NCI-H187 treated with DMSO at 0.1 percent for 48 hours (cell line): ENCODE measurements around the gene DISP3.

ENCODE experiments used
- DNase-seq: peaks from one replicate; lab custom pipeline; 2025; lab: John Stamatoyannopoulos, UW

DISP3 gene

DNA sequence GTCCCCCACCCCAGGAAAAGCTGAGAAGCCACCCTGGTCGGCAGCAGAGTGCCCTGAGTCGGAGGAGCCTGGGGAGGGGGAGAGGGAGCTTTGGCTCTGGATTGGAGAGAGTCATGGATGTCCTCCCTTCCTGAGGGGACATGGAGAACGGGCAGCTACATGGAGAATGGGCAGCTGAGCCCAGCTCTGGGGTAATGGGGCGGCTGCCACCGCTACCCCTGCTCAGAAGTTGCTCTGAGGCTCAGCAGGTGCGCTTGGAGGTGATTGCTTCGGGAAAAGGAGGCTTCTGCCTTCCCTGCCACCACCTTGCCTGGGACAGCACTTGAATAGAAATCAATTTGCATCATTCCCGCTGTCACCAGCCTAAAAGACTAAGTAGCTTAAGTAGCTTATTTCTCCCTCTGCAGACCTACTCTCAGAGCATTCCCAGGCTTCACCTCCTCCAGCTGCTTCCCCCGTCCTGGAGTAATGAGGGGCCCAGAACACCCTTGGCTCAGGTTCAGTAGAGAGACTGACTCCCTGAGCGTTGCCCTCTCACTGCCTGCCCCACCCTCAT is 8.3 kb downstream of the DISP3 start:
- no peak for DNase-seq

DNA sequence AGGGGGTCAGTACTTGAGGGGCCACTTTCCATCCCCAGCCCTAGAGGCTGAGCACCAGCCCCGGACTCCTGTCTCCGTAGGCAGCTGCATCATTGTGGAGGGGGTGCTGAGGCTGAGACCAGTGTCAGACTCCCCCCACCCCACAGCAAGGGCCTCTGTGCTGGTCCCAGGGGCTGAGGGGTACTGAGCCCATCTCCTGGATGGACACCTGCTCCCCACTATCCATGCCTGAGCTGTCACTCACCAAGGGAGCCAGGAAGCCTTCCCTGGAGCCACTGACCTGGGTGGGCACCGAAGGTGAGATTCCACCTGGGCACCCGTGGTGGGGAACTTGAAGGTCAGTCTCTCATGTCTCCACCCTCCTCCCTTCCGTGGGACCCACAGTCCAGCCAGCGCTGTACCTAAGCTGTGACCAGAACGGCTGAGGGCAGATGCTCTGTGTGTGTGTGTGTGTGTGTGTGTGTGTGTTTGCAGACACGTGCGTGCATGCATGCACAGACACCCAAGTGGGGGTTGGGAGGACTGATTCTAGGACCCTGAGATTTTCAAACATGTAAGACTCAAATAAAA is 9.3 kb downstream of the DISP3 start:
- no peak for DNase-seq

- DNase-seq = no peak
These were observed 10.1 kb downstream of the DISP3 start for GRCh38 chr1:11488966-11489625.

DNA sequence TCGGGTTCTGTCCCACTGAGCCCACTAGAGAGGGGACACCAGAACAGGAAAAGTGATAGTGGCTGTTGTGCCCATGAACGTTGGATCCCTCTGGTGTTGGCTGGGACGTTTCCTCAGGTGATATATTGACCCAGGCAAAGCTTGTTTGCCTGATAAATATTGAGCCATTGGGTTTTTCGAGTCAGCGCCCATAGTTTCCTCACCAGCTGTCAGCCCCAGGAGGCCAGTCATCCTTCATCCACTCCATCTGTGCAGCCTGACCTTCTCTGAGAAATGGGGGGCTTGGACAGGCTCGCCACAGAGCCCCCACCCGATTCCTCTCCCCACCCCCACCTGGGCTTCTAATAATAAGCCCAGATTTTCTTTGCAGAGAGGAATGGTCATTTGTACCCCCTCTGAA is 13.3 kb downstream of the DISP3 start:
- no peak for DNase-seq

DNA sequence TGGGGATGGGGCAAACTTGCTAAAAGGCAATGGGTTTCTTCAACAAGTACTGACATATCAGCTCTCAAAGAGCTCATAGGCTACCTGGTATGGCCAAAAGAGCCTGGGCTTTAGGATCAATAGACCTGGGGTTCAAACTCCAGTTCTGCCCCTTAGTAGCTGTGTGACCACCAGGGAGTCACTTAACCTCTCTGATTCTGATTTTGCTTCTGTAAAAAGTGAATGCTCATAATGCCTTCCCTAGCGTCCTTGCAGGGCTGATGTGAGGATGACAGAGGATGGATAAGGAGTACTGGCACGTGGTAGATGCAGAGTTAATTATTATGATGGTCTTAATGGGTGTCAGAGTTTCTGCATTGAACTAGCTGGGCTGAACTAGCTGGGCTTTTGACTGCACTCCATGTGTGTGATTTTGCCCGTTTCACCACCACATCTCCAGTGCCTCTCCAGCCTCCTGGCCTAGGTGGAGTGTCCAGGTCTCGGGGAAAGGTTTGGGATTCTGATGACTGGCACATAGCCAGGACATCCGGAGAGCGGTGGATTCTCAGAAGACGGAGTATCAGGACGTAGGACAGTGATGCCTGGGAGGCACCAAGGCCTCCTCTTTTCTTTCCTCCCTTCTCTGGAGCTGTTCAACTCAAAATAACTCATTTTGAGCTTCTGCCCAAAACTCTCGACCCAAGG is 15.2 kb downstream of the DISP3 start:
- DNase-seq = no peak

- DNase-seq = no peak
These were observed 15.8 kb downstream of the DISP3 start for GRCh38 chr1:11494771-11495170.

DNA sequence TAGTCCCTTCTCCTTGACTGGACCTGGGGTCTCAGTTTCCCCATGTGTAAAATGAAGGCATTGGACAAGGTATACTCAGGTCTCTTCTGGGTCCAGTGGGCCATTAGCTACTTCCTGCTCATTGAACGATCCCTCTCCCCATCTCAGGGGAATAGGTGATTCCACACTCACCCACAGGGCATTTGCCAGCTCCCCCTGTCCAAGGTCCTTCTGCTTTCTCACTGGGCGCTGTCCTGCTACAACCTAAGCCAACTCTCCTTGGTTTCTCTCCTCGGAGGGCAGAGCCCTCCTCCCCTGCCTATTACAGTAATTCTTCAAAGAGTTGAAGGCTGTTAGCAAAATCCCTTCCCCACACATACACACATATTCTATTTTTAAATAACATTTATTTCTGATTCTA is 16.6 kb downstream of the DISP3 start:
- DNase-seq = no peak

GRCh38 chr1:11496551-11497080 is 17.7 kb downstream of the DISP3 start:
- DNase-seq = no peak

GRCh38 chr1:11498956-11499594 is 20.1 kb downstream of the DISP3 start:
- DNase-seq = no peak

DNA sequence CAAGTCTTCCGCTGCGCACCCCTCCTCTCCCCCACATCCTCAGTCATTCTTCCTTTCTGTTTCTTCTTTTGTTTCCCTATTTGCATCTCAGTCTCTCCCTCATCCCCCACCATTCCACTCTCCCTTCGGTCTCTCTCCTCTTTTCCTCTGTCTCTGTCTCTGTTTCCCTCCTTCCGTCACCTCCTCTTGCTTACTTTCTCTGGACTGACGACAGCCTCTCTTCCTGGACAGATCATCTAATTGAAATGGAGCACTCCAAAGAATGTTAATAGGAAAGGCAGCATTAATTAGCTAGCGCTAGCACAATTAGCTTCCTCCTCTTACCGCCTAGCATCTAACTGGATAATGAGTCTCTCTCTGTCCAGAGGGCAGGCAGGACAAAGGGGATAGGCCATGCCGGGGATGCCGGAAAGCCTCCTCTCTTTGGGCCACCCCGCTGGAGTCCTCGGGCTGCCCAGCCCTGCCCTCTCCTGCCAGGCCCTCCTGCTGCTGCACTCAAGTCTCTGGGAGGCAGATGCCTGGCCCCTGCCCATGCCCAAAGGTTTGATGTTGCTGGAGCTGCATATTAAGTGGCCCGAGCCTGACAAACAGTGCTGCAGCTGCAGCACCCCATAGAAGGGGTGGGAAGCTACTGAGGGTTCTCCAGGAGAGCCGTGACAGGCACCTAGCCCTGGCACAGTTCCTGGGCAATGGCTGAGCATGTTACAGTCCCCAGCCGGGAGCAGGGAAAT is 20.8 kb downstream of the DISP3 start:
- DNase-seq = no peak

DNA sequence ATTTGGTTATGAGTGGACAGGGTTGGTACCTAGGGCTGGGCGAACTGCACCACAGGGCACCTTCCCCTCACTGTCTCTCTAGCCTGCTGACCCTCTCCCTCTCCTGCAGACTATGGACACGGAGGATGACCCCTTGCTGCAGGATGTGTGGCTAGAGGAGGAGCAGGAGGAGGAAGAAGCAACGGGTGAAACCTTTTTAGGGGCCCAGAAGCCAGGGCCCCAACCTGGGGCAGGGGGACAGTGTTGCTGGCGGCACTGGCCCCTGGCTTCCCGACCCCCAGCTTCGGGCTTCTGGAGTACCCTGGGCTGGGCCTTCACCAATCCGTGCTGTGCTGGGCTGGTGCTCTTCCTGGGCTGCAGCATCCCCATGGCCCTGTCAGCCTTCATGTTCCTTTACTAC is 21.9 kb downstream of the DISP3 start:
- DNase-seq = no peak

DNA sequence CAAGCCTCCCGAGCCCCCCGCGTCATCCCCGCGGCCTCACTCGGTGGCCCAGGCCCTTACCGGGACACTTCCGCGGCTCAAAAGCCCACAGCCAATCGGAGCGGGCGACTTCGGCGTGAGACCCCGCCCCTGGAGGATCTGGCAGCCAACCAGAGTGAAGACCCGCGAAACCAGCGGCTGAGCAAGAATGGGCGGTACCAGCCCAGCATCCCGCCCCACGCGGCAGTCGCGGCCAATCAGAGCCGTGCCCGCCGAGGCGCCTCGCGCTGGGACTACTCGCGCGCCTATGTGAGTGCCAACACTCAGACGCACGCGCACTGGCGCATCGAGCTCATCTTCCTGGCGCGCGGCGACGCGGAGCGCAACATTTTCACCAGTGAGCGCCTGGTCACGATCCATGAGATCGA is 22.5 kb downstream of the DISP3 start:
- DNase-seq = no peak

- DNase-seq = no peak
These were observed 23.0 kb downstream of the DISP3 start for GRCh38 chr1:11501906-11502485.

GRCh38 chr1:11502516-11502915 is 23.6 kb downstream of the DISP3 start:
- no peak for DNase-seq

- DNase-seq = no peak
These were observed 25.6 kb downstream of the DISP3 start for GRCh38 chr1:11504599-11504998.

- no peak for DNase-seq
These were observed 26.9 kb downstream of the DISP3 start for GRCh38 chr1:11505591-11506538.

GRCh38 chr1:11507309-11507708 is 28.4 kb downstream of the DISP3 start:
- DNase-seq = no peak

DNA sequence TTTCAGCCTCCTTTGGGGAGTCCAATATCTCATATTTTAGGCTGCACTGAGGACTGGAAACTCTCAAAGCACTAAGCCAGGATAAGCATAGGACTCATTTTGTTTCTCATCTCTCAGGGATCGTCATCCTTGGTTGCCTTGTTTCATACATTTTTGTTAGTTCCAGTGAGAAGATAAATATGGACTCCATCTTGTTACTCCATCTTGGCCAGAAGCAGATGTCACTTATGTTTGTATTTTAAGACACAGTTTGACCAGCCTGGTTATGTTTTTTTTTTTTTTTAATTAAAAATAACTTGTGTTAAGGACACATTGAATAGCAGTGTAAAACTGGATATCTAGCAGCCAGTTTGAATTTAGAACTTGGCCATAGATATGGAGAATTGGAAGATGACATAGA is 34.7 kb downstream of the DISP3 start:
- no peak for DNase-seq

GRCh38 chr1:11514366-11514765 is 35.4 kb downstream of the DISP3 start:
- no peak for DNase-seq
